K562 (cell line): ENCODE data around the gene SCAP. TPM values are rescaled to one million over a fixed set of nuclear protein-coding genes. Genes with fewer than 3 reads are reported as not detected.
A peak's percentile ranks its signal among the peaks of the same experiment; 100 is the strongest.

ENCODE experiments used
- CREB1 ChIP-seq, 2 experiments: sonication (generic) in 1 of 2; formaldehyde crosslinking in 1 of 2; IDR thresholded peaks; 2 replicates each; pipeline versions ENCODE4 v1.6.1 to v1.8.0; 2012 to 2022; ENCODE audit warnings: inconsistent platforms in 1 of 2, mild to moderate bottlenecking in 1 of 2, missing genetic modification reagents in 1 of 2, moderate library complexity in 1 of 2
- DPF2 ChIP-seq: fragments of 450-650 bp; IDR thresholded peaks from 2 replicates; pipeline ENCODE4 v1.6.1; 2016
- FOXK2 ChIP-seq, 2 experiments: fragments of 450-650 bp; IDR thresholded peaks in 1 of 2; conservative IDR thresholded peaks in 1 of 2; 2 replicates each; pipeline ENCODE4 v1.6.1; 2016; ENCODE audit warnings: low read depth in 2 of 2, mild to moderate bottlenecking in 1 of 2
- HDAC1 ChIP-seq, 2 experiments: fragments of 450-650 bp; IDR thresholded peaks; 2 replicates each; pipeline ENCODE4 v1.6.1; 2016 to 2017; ENCODE audit warnings: inconsistent platforms in 1 of 2, mild to moderate bottlenecking in 1 of 2, moderate library complexity in 1 of 2
- HIVEP1 ChIP-seq: fragments of 250-450 bp; sonication (Bioruptor Pico); IDR thresholded peaks from 2 replicates; pipeline ENCODE4 v1.4.0; 2020; ENCODE audit warnings: mild to moderate bottlenecking
- KAT7 ChIP-seq: sonication (generic); formaldehyde crosslinking; IDR thresholded peaks from 2 replicates; pipeline ENCODE4 v1.8.0; 2022; ENCODE audit warnings: missing genetic modification reagents, mild to moderate bottlenecking, borderline replicate concordance
- OTX1 ChIP-seq: fragments of 450-650 bp; formaldehyde crosslinking; IDR thresholded peaks from 2 replicates; pipeline ENCODE4 v1.4.0; 2022; ENCODE audit warnings: mild to moderate bottlenecking
- RBM14 ChIP-seq: fragments of 200-400 bp; formaldehyde crosslinking; IDR thresholded peaks from 2 replicates; pipeline ENCODE4 v1.6.1; 2018; ENCODE audit warnings: low read depth, mild to moderate bottlenecking, low read length, moderate library complexity, borderline replicate concordance; ENCODE audit not compliant: insufficient read depth
- SMARCA5 ChIP-seq: fragments of 450-650 bp; IDR thresholded peaks from 2 replicates; pipeline ENCODE4 v1.6.1; 2016
- YBX1 ChIP-seq: fragments of 450-650 bp; IDR thresholded peaks from 2 replicates; pipeline ENCODE4 v1.7.1; 2016; ENCODE audit warnings: mild to moderate bottlenecking
- ZNF830 ChIP-seq: fragments of 250-450 bp; sonication (Bioruptor Pico); IDR thresholded peaks from 2 replicates; pipeline ENCODE4 v1.5.0; 2021; ENCODE audit warnings: mild to moderate bottlenecking
- ZSCAN29 ChIP-seq: fragments of 450-650 bp; IDR thresholded peaks from 2 replicates; pipeline ENCODE4 v1.6.1; 2017
- polyA plus RNA-seq, 8 experiments: library from polyadenylated mRNA; depleted of rRNA in 4 of 8; stranded (reverse) in 5 of 8; unstranded in 3 of 8; fragments of >200 nt; fragmentation: Nextera tagmentation in 2 of 8; fragmentation: Illumina TruSeq in 1 of 8; extraction: Ambion mirVana in 2 of 8; extraction: Trizol in 1 of 8; gene quantifications; 2 replicates each; pipeline versions ENCODE4 v1.2.1 to v1.2.3, GENCODE V29; 2011 to 2014; ENCODE audit warnings: inconsistent platforms in 1 of 8, missing spikeins in 1 of 8
- total RNA-seq, 7 experiments: library from RNA; depleted of rRNA in 6 of 7; stranded (reverse); fragments of >200 nt in 6 of 7; fragmentation: Illumina TruSeq in 2 of 7; extraction: Trizol in 2 of 7; gene quantifications; 2 replicates each; pipeline versions ENCODE4 v1.2.1 to v1.2.3, GENCODE V29; 2011 to 2021; ENCODE audit warnings: low replicate concordance in 1 of 7
- TF ChIP-seq, protein P1 (sequence below): fragments of 450-650 bp; IDR thresholded peaks from 2 replicates; pipeline ENCODE4 v1.6.1; 2016; ENCODE audit warnings: low read depth
- TF ChIP-seq, protein P2 (sequence below): fragments of 250-450 bp; sonication (Bioruptor Pico); IDR thresholded peaks from 2 replicates; pipeline ENCODE4 v1.8.0; 2022; ENCODE audit warnings: inconsistent platforms
- TF ChIP-seq, protein P3 (sequence below), 2 experiments: IDR thresholded peaks; 2 replicates each; pipeline ENCODE4 v1.6.1; 2012; ENCODE audit warnings: improper control_type of control experiment in 2 of 2, low read depth in 2 of 2, low read length in 2 of 2, borderline replicate concordance in 1 of 2

Gene SCAP
- total and polyA plus RNA-seq, 9 of the 15 experiments (the other 6 are each of a cell fraction or from before 2014, with no cell fraction given) = 2.6 to 104 (median 37.8) TPM

DNA sequence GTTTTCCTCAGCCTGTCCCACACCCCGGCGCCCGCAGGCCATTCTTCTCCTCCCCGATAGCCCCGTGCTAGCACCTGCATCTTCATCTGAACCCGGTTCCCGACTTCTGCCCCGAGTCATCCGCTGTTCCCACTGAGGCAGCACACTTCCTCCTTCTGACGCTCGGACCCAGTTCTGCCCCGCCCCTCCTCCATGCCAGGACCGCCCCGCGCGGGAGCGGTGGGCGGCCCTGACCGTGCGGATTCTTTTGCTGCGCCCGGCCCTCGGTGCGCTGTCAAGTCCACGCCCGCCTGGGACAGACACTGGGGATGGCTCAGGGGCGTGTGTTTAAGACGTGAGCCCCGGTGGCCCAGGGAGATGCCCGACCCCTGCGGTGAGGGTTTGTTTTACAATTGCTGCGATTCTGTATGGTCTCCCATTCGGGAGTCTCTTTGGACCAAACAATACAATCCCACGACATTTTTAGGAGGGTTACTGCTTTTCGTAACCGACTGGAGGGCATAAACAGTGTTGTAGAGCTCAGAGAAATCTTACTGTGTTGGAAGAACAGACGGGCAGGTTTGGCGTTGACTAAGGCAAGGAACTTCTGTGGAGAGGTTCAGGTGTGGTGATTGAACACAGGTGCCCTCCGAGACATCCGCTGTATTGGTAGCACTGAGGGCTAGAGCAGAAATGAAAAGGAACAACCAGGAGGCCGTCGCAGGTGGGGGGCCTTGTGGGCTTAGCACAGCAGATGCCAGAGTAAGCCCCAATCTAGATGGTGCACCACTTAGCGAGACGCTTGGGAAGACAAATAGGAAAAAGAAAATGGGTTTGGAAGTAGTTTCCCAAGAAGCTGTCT is 94.2 kb downstream of the SCAP start (continued):
- TF ChIP-seq, protein P1, sequence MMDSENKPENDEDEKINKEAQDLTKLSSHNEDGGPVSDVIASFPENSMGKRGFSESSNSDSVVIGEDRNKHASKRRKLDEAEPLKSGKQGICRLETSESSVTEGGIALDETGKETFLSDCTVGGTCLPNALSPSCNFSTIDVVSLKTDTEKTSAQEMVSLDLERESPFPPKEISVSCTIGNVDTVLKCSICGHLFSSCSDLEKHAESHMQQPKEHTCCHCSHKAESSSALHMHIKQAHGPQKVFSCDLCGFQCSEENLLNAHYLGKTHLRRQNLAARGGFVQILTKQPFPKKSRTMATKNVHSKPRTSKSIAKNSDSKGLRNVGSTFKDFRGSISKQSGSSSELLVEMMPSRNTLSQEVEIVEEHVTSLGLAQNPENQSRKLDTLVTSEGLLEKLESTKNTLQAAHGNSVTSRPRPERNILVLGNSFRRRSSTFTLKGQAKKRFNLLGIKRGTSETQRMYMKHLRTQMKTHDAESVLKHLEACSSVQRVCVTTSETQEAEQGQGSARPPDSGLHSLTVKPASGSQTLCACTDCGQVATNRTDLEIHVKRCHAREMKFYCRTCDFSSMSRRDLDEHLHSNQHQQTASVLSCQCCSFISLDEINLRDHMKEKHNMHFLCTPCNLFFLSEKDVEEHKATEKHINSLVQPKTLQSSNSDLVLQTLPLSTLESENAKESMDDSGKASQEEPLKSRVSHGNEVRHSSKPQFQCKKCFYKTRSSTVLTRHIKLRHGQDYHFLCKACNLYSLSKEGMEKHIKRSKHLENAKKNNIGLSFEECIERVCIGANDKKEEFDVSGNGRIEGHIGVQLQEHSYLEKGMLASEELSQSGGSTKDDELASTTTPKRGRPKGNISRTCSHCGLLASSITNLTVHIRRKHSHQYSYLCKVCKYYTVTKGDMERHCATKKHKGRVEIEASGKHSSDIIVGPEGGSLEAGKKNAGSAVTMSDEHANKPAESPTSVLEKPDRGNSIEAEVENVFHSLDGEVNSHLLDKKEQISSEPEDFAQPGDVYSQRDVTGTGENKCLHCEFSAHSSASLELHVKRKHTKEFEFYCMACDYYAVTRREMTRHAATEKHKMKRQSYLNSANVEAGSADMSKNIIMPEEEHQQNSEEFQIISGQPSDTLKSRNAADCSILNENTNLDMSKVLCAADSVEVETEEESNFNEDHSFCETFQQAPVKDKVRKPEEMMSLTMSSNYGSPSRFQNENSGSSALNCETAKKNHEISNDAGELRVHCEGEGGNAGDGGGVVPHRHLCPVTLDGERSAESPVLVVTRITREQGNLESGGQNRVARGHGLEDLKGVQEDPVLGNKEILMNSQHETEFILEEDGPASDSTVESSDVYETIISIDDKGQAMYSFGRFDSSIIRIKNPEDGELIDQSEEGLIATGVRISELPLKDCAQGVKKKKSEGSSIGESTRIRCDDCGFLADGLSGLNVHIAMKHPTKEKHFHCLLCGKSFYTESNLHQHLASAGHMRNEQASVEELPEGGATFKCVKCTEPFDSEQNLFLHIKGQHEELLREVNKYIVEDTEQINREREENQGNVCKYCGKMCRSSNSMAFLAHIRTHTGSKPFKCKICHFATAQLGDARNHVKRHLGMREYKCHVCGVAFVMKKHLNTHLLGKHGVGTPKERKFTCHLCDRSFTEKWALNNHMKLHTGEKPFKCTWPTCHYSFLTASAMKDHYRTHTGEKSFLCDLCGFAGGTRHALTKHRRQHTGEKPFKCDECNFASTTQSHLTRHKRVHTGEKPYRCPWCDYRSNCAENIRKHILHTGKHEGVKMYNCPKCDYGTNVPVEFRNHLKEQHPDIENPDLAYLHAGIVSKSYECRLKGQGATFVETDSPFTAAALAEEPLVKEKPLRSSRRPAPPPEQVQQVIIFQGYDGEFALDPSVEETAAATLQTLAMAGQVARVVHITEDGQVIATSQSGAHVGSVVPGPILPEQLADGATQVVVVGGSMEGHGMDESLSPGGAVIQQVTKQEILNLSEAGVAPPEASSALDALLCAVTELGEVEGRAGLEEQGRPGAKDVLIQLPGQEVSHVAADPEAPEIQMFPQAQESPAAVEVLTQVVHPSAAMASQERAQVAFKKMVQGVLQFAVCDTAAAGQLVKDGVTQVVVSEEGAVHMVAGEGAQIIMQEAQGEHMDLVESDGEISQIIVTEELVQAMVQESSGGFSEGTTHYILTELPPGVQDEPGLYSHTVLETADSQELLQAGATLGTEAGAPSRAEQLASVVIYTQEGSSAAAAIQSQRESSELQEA = no peak
- TF ChIP-seq, protein P2, sequence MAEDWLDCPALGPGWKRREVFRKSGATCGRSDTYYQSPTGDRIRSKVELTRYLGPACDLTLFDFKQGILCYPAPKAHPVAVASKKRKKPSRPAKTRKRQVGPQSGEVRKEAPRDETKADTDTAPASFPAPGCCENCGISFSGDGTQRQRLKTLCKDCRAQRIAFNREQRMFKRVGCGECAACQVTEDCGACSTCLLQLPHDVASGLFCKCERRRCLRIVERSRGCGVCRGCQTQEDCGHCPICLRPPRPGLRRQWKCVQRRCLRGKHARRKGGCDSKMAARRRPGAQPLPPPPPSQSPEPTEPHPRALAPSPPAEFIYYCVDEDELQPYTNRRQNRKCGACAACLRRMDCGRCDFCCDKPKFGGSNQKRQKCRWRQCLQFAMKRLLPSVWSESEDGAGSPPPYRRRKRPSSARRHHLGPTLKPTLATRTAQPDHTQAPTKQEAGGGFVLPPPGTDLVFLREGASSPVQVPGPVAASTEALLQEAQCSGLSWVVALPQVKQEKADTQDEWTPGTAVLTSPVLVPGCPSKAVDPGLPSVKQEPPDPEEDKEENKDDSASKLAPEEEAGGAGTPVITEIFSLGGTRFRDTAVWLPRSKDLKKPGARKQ = no peak
- peak; percentile 59; the same call in 1 of the 2 replicates for TF ChIP-seq ZSCAN29
- TF ChIP-seq CREB1 (IDR thresholded peaks at IDR 0.05) = 0 out of 2 replicates have a peak, but pooled peaks have one; percentile 31
- no peak; the same call in 1 of the 2 replicates for TF ChIP-seq CREB1 (CRISPR knock-in tag; IDR thresholded peaks at IDR 0.05)
- TF ChIP-seq FOXK2 (conservative IDR thresholded peaks at IDR 0.05 in 1 of 2, IDR thresholded peaks at IDR 0.05 in 1 of 2; ENCODE audit: low read depth in 2 of 2) = peak in 1 of 2 experiments; percentile 43; a peak in 1 of 4 replicates
- no peak; the same call in 1 of the 2 replicates for TF ChIP-seq OTX1 (CRISPR knock-in tag)
- TF ChIP-seq DPF2 = peak; percentile 40; the same call in 1 of the 2 replicates
- TF ChIP-seq RBM14 = 0 out of 2 replicates have a peak, but pooled peaks have one; percentile 91
- no peak for TF ChIP-seq YBX1
- TF ChIP-seq HIVEP1 (CRISPR knock-in tag) = no peak
- TF ChIP-seq HDAC1 (IDR thresholded peaks at IDR 0.05) = 0 out of 4 replicates have a peak, but pooled peaks of 1 of the 2 experiments have one; percentile 39
- peak; percentile 81; the same call in 1 of the 2 replicates for TF ChIP-seq ZNF830 (CRISPR knock-in tag)
- TF ChIP-seq, protein P3, sequence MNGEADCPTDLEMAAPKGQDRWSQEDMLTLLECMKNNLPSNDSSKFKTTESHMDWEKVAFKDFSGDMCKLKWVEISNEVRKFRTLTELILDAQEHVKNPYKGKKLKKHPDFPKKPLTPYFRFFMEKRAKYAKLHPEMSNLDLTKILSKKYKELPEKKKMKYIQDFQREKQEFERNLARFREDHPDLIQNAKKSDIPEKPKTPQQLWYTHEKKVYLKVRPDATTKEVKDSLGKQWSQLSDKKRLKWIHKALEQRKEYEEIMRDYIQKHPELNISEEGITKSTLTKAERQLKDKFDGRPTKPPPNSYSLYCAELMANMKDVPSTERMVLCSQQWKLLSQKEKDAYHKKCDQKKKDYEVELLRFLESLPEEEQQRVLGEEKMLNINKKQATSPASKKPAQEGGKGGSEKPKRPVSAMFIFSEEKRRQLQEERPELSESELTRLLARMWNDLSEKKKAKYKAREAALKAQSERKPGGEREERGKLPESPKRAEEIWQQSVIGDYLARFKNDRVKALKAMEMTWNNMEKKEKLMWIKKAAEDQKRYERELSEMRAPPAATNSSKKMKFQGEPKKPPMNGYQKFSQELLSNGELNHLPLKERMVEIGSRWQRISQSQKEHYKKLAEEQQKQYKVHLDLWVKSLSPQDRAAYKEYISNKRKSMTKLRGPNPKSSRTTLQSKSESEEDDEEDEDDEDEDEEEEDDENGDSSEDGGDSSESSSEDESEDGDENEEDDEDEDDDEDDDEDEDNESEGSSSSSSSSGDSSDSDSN (IDR thresholded peaks at IDR 0.05; ENCODE audit: borderline replicate concordance in 1 of 2, low read depth in 2 of 2, low read length in 2 of 2) = peak in 1 of 2 experiments; percentile 39; a peak in 1 of 4 replicates
- TF ChIP-seq KAT7 = peak; percentile 96
- peak; percentile 82 for TF ChIP-seq SMARCA5
